ENCODE measurements around the gene RPL41. TPM values are rescaled to one million over a fixed set of nuclear protein-coding genes. Genes with fewer than 3 reads are reported as not detected.
A peak's percentile ranks its signal among the peaks of the same experiment; 100 is the strongest.

The RPL41 gene
- total RNA-seq, 1 experiment from 2014 or later = 4,637 TPM

DNA sequence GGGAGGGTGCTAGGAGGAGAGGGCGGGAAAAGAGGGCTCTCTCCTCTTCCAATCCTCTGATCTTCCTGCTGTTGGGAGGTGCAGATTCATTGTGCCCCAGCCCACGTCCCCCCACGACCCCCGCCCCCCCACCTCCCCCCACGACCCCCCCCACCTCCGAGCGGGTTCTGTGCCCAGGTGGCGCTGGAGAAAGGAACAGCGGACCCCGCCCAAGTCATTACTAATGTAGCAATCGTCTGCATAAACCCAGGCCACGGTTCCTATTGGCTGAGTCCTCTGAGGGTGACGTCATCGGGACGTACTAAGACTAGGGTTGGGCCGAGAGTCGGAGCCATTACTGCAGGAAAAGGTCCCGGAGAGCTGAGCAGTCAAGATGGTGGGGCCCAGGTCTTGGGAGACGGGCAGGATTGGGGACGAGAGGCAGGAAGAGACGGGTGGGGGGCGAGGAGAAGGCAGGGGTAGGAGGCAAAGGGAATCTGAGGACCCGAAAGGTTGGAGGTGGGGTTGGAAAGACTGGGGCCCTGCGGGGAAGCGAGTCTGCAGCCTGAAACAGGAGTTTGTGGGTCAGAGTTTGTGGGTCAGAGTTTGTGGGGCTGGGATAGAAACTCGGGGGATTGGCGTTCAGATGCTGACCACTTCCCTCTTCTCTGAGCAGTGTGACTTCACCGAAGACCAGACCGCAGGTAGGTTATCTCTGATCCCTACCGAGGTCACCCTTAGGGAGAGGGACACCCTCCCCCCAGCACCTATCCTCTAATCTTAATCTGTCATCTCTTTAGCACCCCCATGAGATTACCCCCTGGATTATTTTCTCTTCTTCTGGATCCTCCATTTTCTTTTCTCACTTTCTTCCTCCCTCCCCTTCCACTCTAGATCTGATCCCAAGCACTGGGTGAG, 41.8 kb downstream of the RPL41 start, which contains the start of gene MYL6:
MYL6 (plus strand) TSS at position 331 of the 897 bp plus-strand sequence; CDS start at position 374, 43 bp downstream.
- no peaks in the 10 kb centered on the region for H3K9me3 ChIP-seq (ENCODE audit: control insufficient read depth, low read depth, low read length)
- H3K27me3 ChIP-seq (ENCODE audit: insufficient read depth, low read length) = no peaks in the 10 kb centered on the region
- H4K8ac ChIP-seq (replicated peaks; ENCODE audit: insufficient read length, low read depth, low read length) = no peak within 1 kb of the TSS
- no peaks in the 10 kb centered on the region for H4K20me1 ChIP-seq (ENCODE audit: control insufficient read depth, insufficient read depth, insufficient read length)
- H3K4me1 ChIP-seq (ENCODE audit: insufficient read depth, low read length) = peaks cover 7% of the 10 kb centered on the region; the same call in 1 of the 2 replicates
- H2BK5ac ChIP-seq (ENCODE audit: insufficient read length, low read length) = peak within 1 kb of the TSS; percentile 75
- H2AK5ac ChIP-seq (ENCODE audit: insufficient read length, low read length) = no peak within 1 kb of the TSS
- Mint-ChIP-seq H3K36me3 (ENCODE audit: insufficient read depth in 1 of 3, low read depth in 3 of 3) (peaks cover 57 to 69% (median 63%) of the 10 kb centered on the region in 3 experiments), H3K9me3 (peaks cover 0 to 4% of the 10 kb centered on the region in 2 experiments; a peak in 3 of 5 replicates), H3K4me1 (peaks cover 54 to 70% of the 10 kb centered on the region in 2 experiments), H3K27me3 (ENCODE audit: low read depth) (peaks cover 6% of the 10 kb centered on the region; the same call in 1 of the 2 replicates), H3K4me3 (peak within 1 kb of the TSS; percentile 93 to 96), H3K27ac (peak within 1 kb of the TSS; percentile 96 to 99 (median 98))
- H3K18ac ChIP-seq (ENCODE audit: insufficient read length, low read depth, low read length) = peak within 1 kb of the TSS; percentile 92
- peak within 1 kb of the TSS; percentile 64 for H2BK120ac ChIP-seq (ENCODE audit: low read depth, low read length, poor library complexity, severe bottlenecking)
- TF ChIP-seq, protein P1, sequence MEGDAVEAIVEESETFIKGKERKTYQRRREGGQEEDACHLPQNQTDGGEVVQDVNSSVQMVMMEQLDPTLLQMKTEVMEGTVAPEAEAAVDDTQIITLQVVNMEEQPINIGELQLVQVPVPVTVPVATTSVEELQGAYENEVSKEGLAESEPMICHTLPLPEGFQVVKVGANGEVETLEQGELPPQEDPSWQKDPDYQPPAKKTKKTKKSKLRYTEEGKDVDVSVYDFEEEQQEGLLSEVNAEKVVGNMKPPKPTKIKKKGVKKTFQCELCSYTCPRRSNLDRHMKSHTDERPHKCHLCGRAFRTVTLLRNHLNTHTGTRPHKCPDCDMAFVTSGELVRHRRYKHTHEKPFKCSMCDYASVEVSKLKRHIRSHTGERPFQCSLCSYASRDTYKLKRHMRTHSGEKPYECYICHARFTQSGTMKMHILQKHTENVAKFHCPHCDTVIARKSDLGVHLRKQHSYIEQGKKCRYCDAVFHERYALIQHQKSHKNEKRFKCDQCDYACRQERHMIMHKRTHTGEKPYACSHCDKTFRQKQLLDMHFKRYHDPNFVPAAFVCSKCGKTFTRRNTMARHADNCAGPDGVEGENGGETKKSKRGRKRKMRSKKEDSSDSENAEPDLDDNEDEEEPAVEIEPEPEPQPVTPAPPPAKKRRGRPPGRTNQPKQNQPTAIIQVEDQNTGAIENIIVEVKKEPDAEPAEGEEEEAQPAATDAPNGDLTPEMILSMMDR (conservative IDR thresholded peaks at IDR 0.05) = no peak
- H3K79me1 ChIP-seq (ENCODE audit: insufficient read depth, low read depth, low read length, poor library complexity, severe bottlenecking) = peaks cover 2% of the 10 kb centered on the region
- peak within 1 kb of the TSS; percentile 80 for H3K4me2 ChIP-seq (ENCODE audit: insufficient read depth, insufficient read length, low read length)
- no peak within 1 kb of the TSS for H2BK20ac ChIP-seq (ENCODE audit: low read depth, low read length, poor library complexity, severe bottlenecking)
- H2BK15ac ChIP-seq (ENCODE audit: low read depth, low read length) = no peak within 1 kb of the TSS
- H4K5ac ChIP-seq (ENCODE audit: insufficient read length, low read depth, low read length) = peak within 1 kb of the TSS; percentile 68
- H4K91ac ChIP-seq (ENCODE audit: insufficient read length, low read depth, low read length) = no peak within 1 kb of the TSS
- H3K23ac ChIP-seq (ENCODE audit: insufficient read length, low read depth, low read length) = no peak within 1 kb of the TSS
- no peak within 1 kb of the TSS for H3T11ph ChIP-seq (ENCODE audit: low read length)
- peaks cover 3% of the 10 kb centered on the region; the same call in 1 of the 2 replicates for H3K79me2 ChIP-seq (ENCODE audit: insufficient read depth, low read length)
- no peak within 1 kb of the TSS for H2AFZ ChIP-seq (ENCODE audit: low read length)
- peaks cover 15% of the 10 kb centered on the region for H3K23me2 ChIP-seq (ENCODE audit: insufficient read length, low read depth, low read length, poor library complexity, severe bottlenecking)
- peak; percentile 98 for DNase-seq
- H3K4ac ChIP-seq (ENCODE audit: low read depth, low read length) = peak within 1 kb of the TSS; percentile 2; the same call in 1 of the 2 replicates
- H3K56ac ChIP-seq (ENCODE audit: insufficient read length, low read depth, low read length) = no peak within 1 kb of the TSS
- peak within 1 kb of the TSS; percentile 98 for H3K9ac ChIP-seq (ENCODE audit: extremely low read depth, insufficient read length, low read length)
- peak within 1 kb of the TSS; percentile 80 for H3K27ac ChIP-seq (ENCODE audit: insufficient read length, low read depth, low read length)
- WGBS (ENCODE audit: extremely low coverage, insufficient read length, low lambda C conversion rate) = no CpG with 5 or more reads among the region's 30 CpGs
- no peak within 1 kb of the TSS for H2BK12ac ChIP-seq (ENCODE audit: insufficient read length, low read depth, low read length)
- H3K14ac ChIP-seq (ENCODE audit: insufficient read depth, low read length) = peak within 1 kb of the TSS; percentile 92
